ENCODE measurements around the gene C9orf43. TPM values are rescaled to one million over a fixed set of nuclear protein-coding genes. Genes with fewer than 3 reads are reported as not detected.

Gene C9orf43
- total and polyA plus RNA-seq, 4 donors = 0.27 to 1.2 (median 0.51) TPM

DNA sequence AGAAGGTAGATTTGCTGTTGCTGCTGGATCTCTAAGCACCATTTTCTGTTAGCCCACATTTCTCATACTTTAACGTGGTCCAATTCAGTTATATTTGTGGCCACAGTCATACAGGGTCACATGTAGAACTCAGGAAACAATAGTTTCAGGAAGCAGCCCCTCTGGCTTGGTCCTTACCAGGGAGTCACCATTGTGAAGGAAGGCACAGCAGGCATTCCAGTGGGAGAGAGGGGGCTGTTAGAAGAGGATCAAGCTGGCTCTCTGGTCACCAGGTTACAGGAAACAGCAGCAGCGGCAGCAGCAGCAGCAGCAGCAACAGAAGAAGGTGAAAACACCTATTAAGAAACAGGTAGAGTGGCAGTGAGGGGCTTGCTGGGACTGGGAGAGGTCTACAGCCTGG is 14.5 kb downstream of the C9orf43 start:
- WGBS, 2 donors = 14 to 35% methylated on average over 2 of the region's 2 CpGs
- ATAC-seq (ENCODE audit: insufficient read depth, low FRiP score) = no peak
- no peaks in the 10 kb centered on the region for H3K27me3 ChIP-seq (ENCODE audit: control insufficient read depth in 3 of 3, insufficient read depth in 3 of 3, low read length in 2 of 3)
- TF ChIP-seq, protein P1, sequence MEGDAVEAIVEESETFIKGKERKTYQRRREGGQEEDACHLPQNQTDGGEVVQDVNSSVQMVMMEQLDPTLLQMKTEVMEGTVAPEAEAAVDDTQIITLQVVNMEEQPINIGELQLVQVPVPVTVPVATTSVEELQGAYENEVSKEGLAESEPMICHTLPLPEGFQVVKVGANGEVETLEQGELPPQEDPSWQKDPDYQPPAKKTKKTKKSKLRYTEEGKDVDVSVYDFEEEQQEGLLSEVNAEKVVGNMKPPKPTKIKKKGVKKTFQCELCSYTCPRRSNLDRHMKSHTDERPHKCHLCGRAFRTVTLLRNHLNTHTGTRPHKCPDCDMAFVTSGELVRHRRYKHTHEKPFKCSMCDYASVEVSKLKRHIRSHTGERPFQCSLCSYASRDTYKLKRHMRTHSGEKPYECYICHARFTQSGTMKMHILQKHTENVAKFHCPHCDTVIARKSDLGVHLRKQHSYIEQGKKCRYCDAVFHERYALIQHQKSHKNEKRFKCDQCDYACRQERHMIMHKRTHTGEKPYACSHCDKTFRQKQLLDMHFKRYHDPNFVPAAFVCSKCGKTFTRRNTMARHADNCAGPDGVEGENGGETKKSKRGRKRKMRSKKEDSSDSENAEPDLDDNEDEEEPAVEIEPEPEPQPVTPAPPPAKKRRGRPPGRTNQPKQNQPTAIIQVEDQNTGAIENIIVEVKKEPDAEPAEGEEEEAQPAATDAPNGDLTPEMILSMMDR (IDR thresholded peaks at IDR 0.05; ENCODE audit: control extremely low read depth, extremely low read depth) = no peak
- H3K9me3 ChIP-seq (ENCODE audit: control insufficient read depth in 4 of 4, insufficient read depth in 3 of 4, low read length in 3 of 4) = no peaks in the 10 kb centered on the region
- peak in 1 of 3 donors; percentile 5 for DNase-seq
- H3K4me1 ChIP-seq (ENCODE audit: control insufficient read depth in 5 of 5, insufficient read depth in 5 of 5, low read length in 5 of 5) = no peaks in the 10 kb centered on the region
- H3K36me3 ChIP-seq (ENCODE audit: control insufficient read depth in 4 of 4, insufficient read depth in 4 of 4, low read length in 4 of 4) = no peaks in the 10 kb centered on the region
- H3K9ac ChIP-seq (ENCODE audit: insufficient read depth in 1 of 2, low read length in 2 of 2) = no peak overlapping the region
- no peak overlapping the region for H3K4me3 ChIP-seq
- H3K27ac ChIP-seq (ENCODE audit: low read depth in 1 of 2, low read length in 1 of 2) = no peak overlapping the region

DNA sequence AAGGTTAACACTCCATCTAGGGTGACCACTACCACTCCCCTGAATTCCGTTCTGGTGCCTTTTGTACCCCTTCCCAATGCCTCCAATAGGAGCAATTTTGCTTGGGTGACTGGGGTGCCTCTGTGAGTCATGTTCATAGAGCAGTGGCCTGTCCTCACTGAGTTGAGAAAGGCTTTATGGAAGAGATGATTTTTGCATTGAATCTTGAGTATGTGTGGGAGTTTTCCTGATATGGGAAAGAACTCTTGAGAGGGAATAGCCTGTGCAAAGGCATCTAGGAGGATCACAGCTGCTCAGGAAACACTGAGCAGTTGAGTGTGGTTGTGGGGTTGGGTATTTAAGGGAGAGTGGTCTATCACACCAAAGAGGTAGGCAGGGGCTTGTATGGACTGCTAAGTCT is 16.2 kb downstream of the C9orf43 start:
- Histone ChIP-seq H3K9me3 (ENCODE audit: control insufficient read depth in 4 of 4, insufficient read depth in 3 of 4, low read length in 3 of 4) (no peaks in the 10 kb centered on the region), H3K27me3 (ENCODE audit: control insufficient read depth in 3 of 3, insufficient read depth in 3 of 3, low read length in 2 of 3) (no peaks in the 10 kb centered on the region), H3K4me3 (no peak overlapping the region), H3K36me3 (ENCODE audit: control insufficient read depth in 4 of 4, insufficient read depth in 4 of 4, low read length in 4 of 4) (no peaks in the 10 kb centered on the region), H3K4me1 (ENCODE audit: control insufficient read depth in 5 of 5, insufficient read depth in 5 of 5, low read length in 5 of 5) (no peaks in the 10 kb centered on the region), H3K9ac (ENCODE audit: insufficient read depth in 1 of 2, low read length in 2 of 2) (no peak overlapping the region), H3K27ac (ENCODE audit: low read depth in 1 of 2, low read length in 1 of 2) (no peak overlapping the region)
- WGBS, 2 donors = 35 to 89% methylated on average over 1 of the region's 1 CpG
- DNase-seq (no peak), ATAC-seq (ENCODE audit: insufficient read depth, low FRiP score) (no peak)
- TF ChIP-seq, protein P1 (IDR thresholded peaks at IDR 0.05; ENCODE audit: control extremely low read depth, extremely low read depth) = no peak

DNA sequence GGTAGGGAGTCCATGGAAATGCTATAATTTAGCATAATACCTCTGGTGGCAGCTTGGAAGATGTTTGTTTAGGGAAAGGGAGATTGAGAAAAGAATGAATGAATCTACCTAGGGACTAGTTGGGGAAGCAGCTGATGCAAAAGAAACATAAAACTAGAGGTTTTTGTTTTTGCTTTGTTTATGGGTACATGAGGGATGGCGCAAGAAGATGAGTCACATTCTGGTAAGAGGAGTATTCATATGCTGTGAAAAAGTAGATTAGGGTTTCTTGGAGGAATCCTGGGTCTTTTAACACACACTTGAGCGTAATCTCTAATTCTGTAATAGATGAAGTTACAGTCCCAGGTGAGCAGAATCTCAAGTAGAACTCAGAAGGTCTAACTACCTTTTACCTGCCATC is 17.1 kb downstream of the C9orf43 start:
- 83 to 86% methylated on average over 2 of the region's 2 CpGs for WGBS, 2 donors
- ATAC-seq (ENCODE audit: insufficient read depth, low FRiP score) (no peak), DNase-seq (no peak)
- no peaks in the 10 kb centered on the region for H3K4me1 ChIP-seq (ENCODE audit: control insufficient read depth in 5 of 5, insufficient read depth in 5 of 5, low read length in 5 of 5)
- no peaks in the 10 kb centered on the region for H3K9me3 ChIP-seq (ENCODE audit: control insufficient read depth in 4 of 4, insufficient read depth in 3 of 4, low read length in 3 of 4)
- H3K27me3 ChIP-seq (ENCODE audit: control insufficient read depth in 3 of 3, insufficient read depth in 3 of 3, low read length in 2 of 3) = no peaks in the 10 kb centered on the region
- no peaks in the 10 kb centered on the region for H3K36me3 ChIP-seq (ENCODE audit: control insufficient read depth in 4 of 4, insufficient read depth in 4 of 4, low read length in 4 of 4)
- H3K4me3 ChIP-seq = no peak overlapping the region
- H3K9ac ChIP-seq (ENCODE audit: insufficient read depth in 1 of 2, low read length in 2 of 2) = no peak overlapping the region
- H3K27ac ChIP-seq (ENCODE audit: low read depth in 1 of 2, low read length in 1 of 2) = no peak overlapping the region
- TF ChIP-seq, protein P1 (IDR thresholded peaks at IDR 0.05; ENCODE audit: control extremely low read depth, extremely low read depth) = no peak

DNA sequence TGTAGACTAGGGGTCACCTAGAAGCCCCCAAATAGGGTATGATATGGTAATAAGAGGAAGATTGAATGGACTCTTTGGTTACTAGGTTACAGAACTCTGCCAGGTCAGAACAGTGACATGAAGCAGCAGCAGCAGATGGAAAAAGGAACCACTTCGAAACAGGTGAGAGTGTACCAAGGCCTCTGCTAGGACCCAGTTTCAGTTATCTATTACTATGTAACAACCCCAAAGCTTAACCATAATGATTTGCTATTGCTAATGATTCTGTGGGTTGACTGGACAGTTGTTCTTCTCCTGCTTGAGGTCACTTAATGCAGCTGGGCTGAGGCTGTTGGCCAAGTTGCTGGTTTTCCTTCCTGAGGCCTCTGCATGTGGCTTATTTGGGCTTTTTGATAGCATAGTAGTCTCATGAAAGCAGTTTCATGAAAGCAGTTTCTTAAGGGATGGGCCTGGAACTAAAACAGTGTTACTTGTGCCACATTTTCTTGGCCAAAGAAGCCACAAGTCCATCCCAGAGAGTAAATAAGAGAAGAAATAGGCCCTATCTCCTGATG is 17.6 kb downstream of the C9orf43 start:
- no peaks in the 10 kb centered on the region for H3K27me3 ChIP-seq (ENCODE audit: control insufficient read depth in 3 of 3, insufficient read depth in 3 of 3, low read length in 2 of 3)
- no peak overlapping the region for H3K27ac ChIP-seq (ENCODE audit: low read depth in 1 of 2, low read length in 1 of 2)
- 63 to 88% methylated on average over 1 of the region's 1 CpG for WGBS, 2 donors
- no peak overlapping the region for H3K4me3 ChIP-seq
- DNase-seq (no peak), ATAC-seq (ENCODE audit: insufficient read depth, low FRiP score) (no peak)
- H3K4me1 ChIP-seq (ENCODE audit: control insufficient read depth in 5 of 5, insufficient read depth in 5 of 5, low read length in 5 of 5) = no peaks in the 10 kb centered on the region
- H3K9ac ChIP-seq (ENCODE audit: insufficient read depth in 1 of 2, low read length in 2 of 2) = no peak overlapping the region
- no peaks in the 10 kb centered on the region for H3K9me3 ChIP-seq (ENCODE audit: control insufficient read depth in 4 of 4, insufficient read depth in 3 of 4, low read length in 3 of 4)
- TF ChIP-seq, protein P1 (IDR thresholded peaks at IDR 0.05; ENCODE audit: control extremely low read depth, extremely low read depth) = no peak
- H3K36me3 ChIP-seq (ENCODE audit: control insufficient read depth in 4 of 4, insufficient read depth in 4 of 4, low read length in 4 of 4) = no peaks in the 10 kb centered on the region
